ENCODE measurements around the gene MAP4K4. TPM values are rescaled to one million over a fixed set of nuclear protein-coding genes. Genes with fewer than 3 reads are reported as not detected.

MAP4K4 gene
- total and polyA plus RNA-seq, 8 donors: 9.6 to 71.6 (median 23.8) TPM

DNA sequence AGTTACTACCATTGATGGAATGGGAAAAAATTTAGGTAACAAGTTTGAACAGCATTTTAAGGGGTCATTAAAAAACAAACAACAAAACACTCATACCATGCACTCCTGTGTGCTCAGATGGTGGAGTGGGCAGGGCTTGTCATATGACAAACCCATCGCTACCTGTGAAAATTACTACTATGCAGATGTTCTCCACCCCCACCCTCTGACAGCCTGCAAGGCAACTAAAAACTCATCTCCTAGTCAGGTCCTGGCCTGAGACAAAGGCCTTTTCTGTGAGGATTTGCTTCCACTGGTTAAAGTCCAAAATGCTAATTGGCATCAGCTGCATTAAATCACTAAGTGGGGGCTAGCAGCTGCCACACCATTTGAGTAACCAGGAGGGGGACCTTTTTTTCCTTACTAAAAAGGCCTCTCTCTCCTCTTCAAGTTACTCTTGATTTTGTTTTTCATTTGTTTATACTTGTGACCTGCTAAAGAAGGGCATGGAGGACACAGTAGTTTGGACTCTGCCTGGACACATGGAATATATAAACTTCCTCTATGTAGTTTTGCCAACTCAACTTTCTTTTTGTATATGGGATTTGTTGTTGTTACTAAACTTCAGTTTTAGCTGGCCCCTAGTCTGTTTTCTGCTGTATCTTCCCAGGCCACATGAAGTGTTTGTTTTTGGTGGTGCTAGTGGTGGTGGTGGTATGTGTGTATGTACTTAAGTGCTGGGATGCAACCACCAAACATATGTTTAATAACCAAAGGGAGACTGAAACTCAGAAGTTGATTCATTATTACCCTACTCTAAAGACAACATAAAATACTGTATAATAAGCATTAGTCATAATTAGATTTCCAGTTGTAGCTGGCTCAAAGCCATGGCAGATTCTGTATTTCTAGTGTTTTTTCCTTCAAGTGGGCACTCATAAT lies 121.3 kb downstream of the MAP4K4 start:
- H3K9me3 ChIP-seq: no peaks in the 10 kb centered on the region
- peak overlapping the region in 1 of 5 donors; percentile 6 for H3K27ac ChIP-seq
- peaks cover 11 to 63% (median 41%) of the 10 kb centered on the region in 4 donors for H3K4me1 ChIP-seq
- DNase-seq: peak in 1 of 2 donors; percentile 58
- no peaks in the 10 kb centered on the region for H3K27me3 ChIP-seq
- TF ChIP-seq POLR2AphosphoS5 (IDR thresholded peaks at IDR 0.05) (no peak), EP300 (IDR thresholded peaks at IDR 0.05) (no peak), POLR2A (IDR thresholded peaks at IDR 0.05) (no peak)
- TF ChIP-seq, protein P1, sequence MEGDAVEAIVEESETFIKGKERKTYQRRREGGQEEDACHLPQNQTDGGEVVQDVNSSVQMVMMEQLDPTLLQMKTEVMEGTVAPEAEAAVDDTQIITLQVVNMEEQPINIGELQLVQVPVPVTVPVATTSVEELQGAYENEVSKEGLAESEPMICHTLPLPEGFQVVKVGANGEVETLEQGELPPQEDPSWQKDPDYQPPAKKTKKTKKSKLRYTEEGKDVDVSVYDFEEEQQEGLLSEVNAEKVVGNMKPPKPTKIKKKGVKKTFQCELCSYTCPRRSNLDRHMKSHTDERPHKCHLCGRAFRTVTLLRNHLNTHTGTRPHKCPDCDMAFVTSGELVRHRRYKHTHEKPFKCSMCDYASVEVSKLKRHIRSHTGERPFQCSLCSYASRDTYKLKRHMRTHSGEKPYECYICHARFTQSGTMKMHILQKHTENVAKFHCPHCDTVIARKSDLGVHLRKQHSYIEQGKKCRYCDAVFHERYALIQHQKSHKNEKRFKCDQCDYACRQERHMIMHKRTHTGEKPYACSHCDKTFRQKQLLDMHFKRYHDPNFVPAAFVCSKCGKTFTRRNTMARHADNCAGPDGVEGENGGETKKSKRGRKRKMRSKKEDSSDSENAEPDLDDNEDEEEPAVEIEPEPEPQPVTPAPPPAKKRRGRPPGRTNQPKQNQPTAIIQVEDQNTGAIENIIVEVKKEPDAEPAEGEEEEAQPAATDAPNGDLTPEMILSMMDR (IDR thresholded peaks at IDR 0.05): no peak
- no peak overlapping the region for H3K4me3 ChIP-seq
- 68 to 94% (median 81%) methylated on average over 1 of the region's 1 CpG for WGBS, 5 donors
- intact Hi-C loops (cut with DNase I; ENCODE audit: low total_unique reads): no loop called here
- no peaks in the 10 kb centered on the region for H3K36me3 ChIP-seq

DNA sequence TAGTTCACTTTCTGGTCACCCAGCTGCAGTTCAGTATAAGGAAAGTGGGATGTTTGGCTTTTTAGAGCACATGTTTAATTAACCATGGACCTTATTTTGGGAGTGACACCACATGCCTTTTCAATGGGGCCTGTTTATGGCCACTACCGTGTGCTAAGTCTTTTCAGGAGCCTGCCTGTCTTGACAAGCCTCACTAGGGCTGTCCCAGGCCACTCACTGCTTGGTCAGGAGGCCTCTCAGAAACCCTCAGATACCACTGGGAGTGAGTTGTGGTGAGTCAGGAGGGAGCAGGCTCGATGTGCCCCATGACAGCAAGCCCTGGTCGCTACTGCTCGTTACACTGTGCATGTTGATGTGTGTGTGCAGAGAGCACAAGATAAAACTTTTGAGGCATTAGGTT lies 123.0 kb downstream of the MAP4K4 start:
- peaks cover 11 to 66% (median 35%) of the 10 kb centered on the region in 4 donors for H3K4me1 ChIP-seq
- H3K27ac ChIP-seq: no peak overlapping the region
- WGBS, 5 donors: 58 to 71% (median 70%) methylated on average over 4 of the region's 4 CpGs
- H3K9me3 ChIP-seq: no peaks in the 10 kb centered on the region
- intact Hi-C loops (cut with DNase I; ENCODE audit: low total_unique reads): loop anchor here (10.0 kb wide), 1 partner anchor 126 kb away; the partner anchor contains the start of gene MAP4K4
- no peak for DNase-seq
- no peak overlapping the region for H3K4me3 ChIP-seq
- H3K27me3 ChIP-seq: no peaks in the 10 kb centered on the region
- peaks cover 0 to 4% (median 2%) of the 10 kb centered on the region in 4 donors for H3K36me3 ChIP-seq
- no peak for TF ChIP-seq POLR2AphosphoS5 (IDR thresholded peaks at IDR 0.05)
- TF ChIP-seq, protein P1 (IDR thresholded peaks at IDR 0.05): no peak
- TF ChIP-seq EP300 (IDR thresholded peaks at IDR 0.05): no peak

DNA sequence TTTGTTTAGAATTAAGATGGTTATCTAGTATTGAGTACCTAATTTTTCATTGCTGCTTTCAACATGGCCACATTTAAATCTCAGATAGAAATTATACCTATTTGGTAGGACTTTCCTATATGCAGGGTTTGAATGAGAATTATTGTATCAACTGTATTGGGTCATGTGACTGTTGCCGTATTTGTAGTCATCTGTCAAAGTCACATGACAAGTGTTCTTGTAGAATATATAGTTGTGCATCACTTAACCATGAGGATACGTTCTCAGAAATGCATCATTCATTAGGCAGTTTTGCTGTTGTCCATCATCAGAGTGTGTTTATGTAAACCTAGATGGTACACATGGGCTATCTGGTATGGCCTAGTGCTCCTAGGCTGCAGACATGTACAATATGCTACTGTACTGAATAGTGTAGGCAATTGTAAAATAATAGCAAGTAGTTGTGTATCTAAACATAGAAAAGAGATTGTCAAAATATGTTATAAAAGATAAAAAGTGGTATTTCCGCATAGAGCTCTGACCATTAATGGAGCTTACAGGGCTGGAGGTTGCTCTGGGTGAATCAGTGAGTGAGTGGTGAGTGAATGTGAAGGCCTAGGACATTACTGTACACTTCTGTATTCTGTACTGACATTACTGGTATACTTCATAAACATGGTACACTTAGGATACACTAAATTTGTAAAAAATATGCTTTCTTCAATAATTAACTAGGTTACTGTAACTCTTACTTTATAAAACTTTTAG lies 123.7 kb downstream of the MAP4K4 start:
- Histone ChIP-seq H3K4me1 (peaks cover 12 to 63% (median 32%) of the 10 kb centered on the region in 4 donors), H3K9me3 (no peaks in the 10 kb centered on the region), H3K27me3 (no peaks in the 10 kb centered on the region), H3K27ac (no peak overlapping the region), H3K4me3 (no peak overlapping the region), H3K36me3 (peaks cover 0 to 8% (median 6%) of the 10 kb centered on the region in 4 donors)
- intact Hi-C loops (cut with DNase I; ENCODE audit: low total_unique reads): loop anchor here (10.0 kb wide), 1 partner anchor 126 kb away; the partner anchor contains the start of gene MAP4K4
- DNase-seq: no peak
- WGBS, 5 donors: 82 to 93% (median 91%) methylated on average over 3 of the region's 3 CpGs
- TF ChIP-seq POLR2AphosphoS5 (IDR thresholded peaks at IDR 0.05) (no peak), POLR2A (IDR thresholded peaks at IDR 0.05) (no peak), EP300 (IDR thresholded peaks at IDR 0.05) (no peak)
- TF ChIP-seq, protein P1 (IDR thresholded peaks at IDR 0.05): no peak

DNA sequence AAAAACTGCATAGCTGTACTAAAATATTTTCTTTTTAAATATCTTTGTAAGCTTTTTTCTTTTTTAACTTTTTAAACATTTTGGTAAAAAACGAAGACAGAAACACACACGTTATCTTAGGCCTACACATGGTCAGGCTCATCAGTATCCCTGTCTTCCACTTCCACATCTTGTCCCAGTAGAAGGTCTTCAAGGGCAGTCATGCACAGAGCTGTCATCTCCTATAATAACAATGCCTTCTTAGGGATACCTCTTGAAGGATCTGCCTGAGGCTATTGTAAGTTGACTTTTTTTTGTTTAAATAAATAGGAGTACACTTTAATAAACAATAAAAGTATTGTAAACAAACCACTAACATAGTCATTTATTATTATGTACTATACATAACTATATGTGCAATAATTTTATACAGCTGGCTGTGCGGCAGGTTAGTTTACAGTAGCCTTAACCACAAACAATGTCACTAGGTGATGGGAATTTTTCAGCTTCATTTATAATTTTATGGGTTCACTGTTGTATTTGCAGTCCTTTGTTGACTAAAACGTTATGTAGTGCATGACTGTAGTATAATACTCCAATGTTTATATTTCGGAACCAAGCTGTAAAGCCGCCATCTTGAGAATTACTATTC lies 124.4 kb downstream of the MAP4K4 start:
- no peak for DNase-seq
- Histone ChIP-seq H3K4me1 (peaks cover 19 to 63% (median 33%) of the 10 kb centered on the region in 4 donors), H3K36me3 (peaks cover 0 to 13% (median 7%) of the 10 kb centered on the region in 4 donors), H3K27ac (no peak overlapping the region), H3K27me3 (no peaks in the 10 kb centered on the region), H3K4me3 (no peak overlapping the region), H3K9me3 (no peaks in the 10 kb centered on the region)
- 81 to 89% (median 85%) methylated on average over 6 of the region's 6 CpGs for WGBS, 5 donors
- TF ChIP-seq, protein P1 (IDR thresholded peaks at IDR 0.05): no peak
- TF ChIP-seq POLR2A (IDR thresholded peaks at IDR 0.05) (no peak), EP300 (IDR thresholded peaks at IDR 0.05) (no peak), POLR2AphosphoS5 (IDR thresholded peaks at IDR 0.05) (no peak)
- intact Hi-C loops (cut with DNase I; ENCODE audit: low total_unique reads): loop anchor here (10.0 kb wide), 1 partner anchor 127 kb away; the partner anchor contains the start of gene MAP4K4

Data from stomach (tissue), 9 donors.